NCI-H748 (cell line): ENCODE measurements around the gene RABL6.
A peak's percentile ranks its signal among the peaks of the same experiment; 100 is the strongest.
"Not testable (repeated sequence)": the region's sequence is repeated elsewhere in the genome, so short reads cannot be mapped to it uniquely, and the experiment has no call there.

ENCODE experiments used
- DNase-seq: peaks from one replicate; lab custom pipeline; 2025; ENCODE audit not compliant: unreplicated experiment; lab: John Stamatoyannopoulos, UW

Gene RABL6

DNA sequence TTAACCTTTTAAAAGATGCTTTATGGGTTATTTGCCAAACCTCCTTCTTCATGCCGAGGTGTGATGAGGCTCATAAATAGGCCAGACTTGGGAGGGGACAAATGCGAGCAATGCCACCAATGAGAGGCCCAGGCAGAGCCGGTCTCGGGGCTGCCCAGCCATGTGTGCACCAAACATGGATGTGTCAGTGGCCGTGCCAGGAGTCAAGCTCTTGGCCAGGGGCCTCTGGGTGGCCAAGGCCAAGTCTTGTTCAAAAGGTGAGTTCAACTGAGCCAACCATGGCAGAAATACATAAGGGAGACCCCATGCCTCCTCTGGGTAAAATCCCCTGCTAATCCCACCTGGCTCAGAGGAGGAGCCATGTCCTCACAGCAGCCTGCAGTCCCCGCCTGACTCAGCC, 32.6 kb upstream of the RABL6 start:
- no peak for DNase-seq

DNA sequence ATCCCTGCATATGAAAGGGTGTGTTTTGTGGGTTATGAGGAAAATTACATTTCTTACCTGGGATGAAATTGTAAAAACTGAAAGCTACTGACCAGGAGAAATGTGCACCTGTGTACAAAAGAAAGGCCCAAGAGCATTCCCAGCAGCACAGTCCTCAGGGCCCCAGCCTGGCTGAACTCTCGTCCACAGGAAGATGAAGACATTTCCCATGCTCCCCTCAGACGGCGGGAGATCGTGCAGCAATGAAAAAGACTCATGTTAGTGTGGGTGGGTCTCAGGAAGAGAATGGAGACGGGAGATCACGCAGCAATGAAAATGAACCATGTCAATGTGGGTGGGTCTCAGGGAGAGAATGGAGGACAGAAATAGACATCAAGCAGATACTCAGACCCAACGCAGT, 30.8 kb upstream of the RABL6 start:
- DNase-seq = no peak

GRCh38 chr9:136777359-136777758, 30.4 kb upstream of the RABL6 start:
- no peak for DNase-seq

- no peak for DNase-seq
These were observed 27.9 kb upstream of the RABL6 start for GRCh38 chr9:136779808-136780207.

- no peak for DNase-seq
These were observed 25.3 kb upstream of the RABL6 start for GRCh38 chr9:136782452-136782851.

DNA sequence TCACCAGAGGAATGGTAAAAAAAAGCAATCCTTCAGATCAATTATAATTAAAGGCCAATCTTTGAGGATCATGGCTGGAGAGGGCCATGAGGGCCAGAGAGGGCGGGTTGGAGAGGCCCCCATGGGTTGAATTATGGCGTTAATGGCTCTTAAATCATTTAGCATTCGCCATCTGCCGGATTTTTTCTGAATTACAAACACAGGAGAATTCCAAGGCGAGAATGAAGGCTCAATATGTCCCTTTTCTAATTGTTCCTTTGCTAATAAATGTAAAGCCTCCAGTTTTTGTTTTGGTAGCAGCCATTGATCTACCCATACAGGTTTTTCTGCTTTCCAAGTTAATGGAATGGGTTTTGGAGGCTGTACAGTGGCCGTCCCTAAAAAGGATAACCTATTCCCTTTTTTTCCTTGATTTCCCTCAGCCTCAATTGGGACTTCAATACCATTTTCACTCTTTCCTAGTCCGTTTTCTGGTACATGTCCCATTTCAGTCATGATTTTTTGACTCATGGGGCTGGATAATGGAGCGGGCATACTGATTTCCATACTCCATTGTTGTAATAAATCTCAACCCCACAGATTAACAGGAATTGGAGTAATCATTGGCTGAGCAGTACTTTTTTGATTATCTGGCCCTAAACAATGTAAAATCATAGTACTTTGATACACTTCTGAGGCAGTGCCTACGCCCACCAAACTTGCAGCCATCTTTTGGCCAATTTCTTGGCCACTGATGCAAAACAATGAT, 23.3 kb upstream of the RABL6 start:
- DNase-seq = peak; percentile 70

GRCh38 chr9:136784997-136785361, 22.8 kb upstream of the RABL6 start:
- DNase-seq = no peak

- not testable (repeated sequence) for DNase-seq
These were observed 22.0 kb upstream of the RABL6 start for GRCh38 chr9:136785565-136786355.

DNA sequence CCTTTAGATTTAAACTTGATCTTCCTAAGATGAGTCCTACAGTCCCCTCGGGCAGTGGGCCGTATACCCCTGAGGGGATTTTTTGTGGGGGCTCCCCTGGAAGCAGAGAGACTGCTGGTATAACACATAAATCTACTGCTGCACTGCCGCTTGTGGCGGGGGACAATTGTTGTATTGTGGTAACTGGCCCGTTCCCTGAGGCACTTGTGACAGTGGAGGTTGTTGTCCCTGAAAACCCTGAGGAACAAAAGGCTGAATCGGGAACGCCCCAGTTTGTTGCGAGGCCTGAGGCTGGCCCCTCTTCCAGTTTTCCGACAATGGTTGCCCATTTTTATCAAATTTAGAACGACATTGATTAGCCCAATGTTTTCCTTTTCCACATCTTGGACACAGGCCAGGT, 21.3 kb upstream of the RABL6 start:
- DNase-seq = peak; percentile 31

DNA sequence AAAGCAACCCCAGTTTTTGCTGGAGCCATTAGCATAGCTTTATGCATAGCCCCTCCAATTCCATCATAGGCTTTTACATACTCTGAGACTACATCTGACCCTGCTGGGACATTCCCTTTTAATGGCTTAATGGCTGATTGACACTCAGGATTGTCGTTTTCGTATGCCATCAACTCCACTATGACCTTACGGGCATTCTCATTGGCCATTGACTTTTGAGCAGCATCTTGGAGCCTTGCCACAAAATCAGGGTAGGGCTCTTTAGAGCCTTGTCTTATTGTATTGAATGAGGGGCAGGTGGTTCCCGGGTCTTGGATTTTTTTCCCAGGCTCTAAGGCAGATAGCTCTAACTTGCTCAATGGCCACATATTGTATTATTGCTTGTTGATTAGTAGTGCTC, 20.8 kb upstream of the RABL6 start:
- DNase-seq = peak; percentile 54

- peak; percentile 81 for DNase-seq
These were observed 19.9 kb upstream of the RABL6 start for GRCh38 chr9:136787690-136788400.

GRCh38 chr9:136788644-136789522, 18.9 kb upstream of the RABL6 start:
- not testable (repeated sequence) for DNase-seq

DNA sequence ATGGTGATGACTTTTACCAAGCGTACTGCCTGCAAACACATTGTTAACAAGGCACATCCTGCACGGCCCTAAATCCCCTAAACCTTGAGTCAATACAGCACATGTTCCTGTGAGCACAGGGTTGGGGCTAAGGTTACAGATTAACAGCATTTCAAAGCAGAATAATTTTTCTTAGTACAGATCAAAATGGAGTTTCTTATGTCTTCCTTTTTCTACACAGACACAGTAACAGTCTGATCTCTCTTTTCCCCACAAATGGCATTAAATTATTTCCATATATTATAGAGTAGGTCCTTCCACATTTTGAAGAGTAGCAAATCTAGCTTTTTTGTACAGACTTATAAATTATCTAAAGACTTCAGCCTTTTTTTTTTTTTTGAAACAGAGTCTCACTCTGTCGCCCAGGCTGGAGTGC, 18.2 kb upstream of the RABL6 start:
- no peak for DNase-seq

DNA sequence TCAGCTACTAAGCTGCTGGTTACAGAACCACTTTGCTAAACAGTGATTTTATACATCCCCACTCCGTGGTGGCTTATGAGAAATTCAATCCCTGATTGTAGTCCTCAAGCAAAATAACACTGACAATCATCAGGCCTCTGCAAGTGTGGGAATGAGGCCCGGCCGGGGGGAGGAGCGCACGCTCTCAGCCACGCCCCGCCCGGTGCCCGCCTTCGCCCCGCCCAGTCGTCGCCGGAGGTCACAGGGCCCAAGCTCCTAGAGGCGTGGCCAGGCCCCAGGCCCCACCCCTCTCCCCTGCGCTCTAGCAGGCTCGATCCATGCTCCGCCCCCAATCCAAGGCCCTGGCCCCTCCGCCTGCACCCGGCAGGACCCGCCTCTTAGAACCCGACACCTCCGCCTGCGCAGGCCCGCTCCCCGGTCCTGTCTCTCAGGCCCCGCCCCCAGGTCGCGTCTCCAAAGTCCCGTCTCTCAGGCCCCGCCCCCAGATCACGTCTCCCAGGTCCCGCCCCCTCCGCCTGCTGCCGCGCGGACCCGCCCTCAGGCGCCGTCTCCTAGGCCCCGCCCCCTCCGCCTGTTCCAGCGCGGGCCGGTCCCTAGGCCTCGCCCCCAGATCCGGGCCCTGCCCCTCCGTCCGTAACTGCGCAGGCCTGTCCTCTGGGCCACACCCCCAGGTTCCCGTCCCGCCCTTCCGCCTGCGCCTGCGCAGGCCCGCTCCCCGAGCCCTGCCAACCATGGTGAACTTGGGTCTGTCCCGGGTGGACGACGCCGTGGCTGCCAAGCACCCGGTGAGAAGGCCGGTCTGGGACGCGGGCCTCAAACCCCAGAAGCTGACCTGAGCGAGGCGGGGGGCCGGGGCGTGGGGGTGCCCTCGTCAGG, 16.9 kb upstream of the RABL6 start, which contains the start of gene TMEM141:
TSS of gene TMEM141 (plus strand) at position 705 of the 876 bp plus-strand sequence. CDS start at position 732, 27 bp downstream.
- peak; percentile 99 for DNase-seq

DNA sequence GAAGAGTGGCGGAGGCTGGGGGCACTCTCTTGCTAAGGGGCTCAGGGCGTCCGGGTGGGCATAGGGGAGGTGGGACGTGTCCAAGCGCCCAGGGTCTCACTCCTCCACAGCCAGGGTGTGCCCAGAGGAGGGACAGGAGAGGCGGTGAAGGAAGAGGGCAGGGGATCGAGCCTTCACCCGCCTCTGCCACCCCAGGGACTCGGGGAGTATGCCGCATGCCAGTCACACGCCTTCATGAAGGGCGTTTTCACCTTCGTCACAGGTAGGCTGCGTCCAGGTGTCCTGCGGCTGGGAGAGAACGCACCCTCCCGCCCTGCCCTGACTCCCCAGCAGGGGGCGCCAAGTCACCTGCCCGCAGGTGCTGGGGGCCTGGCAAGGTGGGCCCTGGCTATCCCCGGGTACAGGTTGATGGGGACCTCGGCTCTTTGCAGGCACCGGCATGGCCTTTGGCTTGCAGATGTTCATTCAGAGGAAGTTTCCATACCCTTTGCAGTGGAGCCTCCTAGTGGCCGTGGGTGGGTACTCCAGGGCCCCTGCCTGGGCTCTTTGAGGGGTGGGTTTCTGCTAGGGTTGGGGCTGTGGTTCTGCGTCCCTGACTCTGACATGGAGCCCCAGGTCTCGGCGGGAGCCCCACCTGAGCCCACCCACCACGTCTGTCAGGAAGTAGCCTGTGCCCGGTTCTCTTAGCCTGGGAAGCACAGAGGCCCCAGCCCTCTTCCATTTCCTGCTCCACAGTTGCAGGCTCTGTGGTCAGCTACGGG, 16.1 kb upstream of the RABL6 start:
- DNase-seq = peak; percentile 89

DNA sequence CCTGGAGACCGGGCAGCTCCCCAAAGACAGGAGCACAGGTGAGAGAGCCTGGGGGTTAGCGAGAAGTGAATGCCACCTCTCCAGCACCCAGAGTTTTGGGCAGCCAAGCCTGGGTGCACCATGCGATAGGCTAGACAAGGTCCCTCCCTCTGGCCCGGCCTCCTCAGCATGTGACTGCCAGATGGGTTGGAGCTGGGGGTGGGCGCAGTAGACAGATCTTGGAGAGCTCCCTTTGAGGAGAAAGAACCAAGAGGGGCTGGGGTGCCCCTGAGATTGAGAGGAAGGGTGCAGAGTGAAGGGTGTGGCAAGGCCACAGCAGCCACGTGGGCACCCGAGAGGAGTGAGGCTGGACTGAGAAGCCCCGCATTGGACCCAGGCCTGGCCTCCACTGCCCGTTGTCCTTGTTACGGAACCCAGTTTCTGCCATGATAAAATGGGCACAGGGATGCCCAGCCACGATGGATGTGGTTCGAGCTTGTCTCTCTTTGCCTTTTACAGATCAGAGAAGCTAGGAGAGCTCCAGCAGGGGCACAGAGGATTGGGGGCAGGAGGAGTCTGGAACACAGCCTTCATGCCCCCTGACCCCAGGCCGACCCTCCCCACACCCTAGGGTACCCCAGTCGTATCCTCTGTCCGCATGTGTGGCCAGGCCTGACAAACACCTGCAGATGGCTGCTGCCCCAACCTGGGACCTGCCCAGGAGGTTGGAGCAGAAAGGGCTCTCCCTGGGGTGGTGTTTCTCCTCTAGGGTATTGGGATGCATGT, 15.2 kb upstream of the RABL6 start:
- DNase-seq = no peak

DNA sequence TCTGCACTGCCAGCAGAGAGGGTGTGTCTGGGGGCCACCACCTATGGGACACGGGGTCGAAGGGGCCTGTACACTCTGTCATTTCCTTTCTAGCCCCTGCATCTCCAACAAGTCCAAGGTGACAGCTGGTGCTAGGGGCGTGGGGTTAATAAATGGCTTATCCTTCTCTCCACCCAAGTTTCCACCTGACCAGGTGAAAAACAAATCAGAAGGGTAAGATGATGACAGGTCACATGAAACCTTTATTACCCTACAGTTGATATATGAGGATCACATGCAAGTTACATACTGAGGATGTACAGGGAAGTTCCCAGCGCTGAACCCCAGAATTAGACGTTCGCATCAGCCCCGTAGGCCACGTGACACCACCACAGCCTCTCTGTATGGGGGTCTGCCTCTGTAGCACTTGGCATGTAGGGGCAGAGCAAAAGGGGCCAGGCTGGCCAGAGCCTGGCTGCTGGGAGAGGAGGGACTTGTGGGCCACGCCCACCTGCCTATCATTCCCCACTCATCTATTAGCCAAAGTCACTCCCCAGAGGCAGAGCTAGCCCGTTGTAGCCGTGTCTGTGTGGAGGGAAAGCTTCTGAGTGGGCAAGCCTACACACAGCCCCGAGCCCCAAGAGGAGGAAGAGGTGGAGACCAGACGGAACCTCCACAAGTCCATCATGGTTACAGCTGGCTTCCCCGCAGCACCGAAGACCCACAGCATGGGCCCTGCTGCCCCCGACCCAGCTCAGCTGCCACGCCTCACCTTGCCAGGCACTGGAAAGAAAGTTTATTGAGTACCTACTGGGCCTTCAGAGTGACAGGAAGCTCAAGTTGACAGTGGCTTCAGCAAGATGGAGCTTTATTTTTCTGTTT, 14.4 kb upstream of the RABL6 start:
- peak; percentile 27 for DNase-seq
